ENCODE data around the gene ASB6.

GRCh38 chr9:129648764-129649115 is 6.8 kb upstream of the ASB6 start:
- TF ChIP-seq EZH2phosphoT487 (IDR thresholded peaks at IDR 0.05; ENCODE audit: insufficient read depth, low read depth) (no peak), EZH2 (IDR thresholded peaks at IDR 0.05; ENCODE audit: insufficient read depth, poor library complexity, severe bottlenecking) (no peak)
